NB4 (cell line): Measurements from ENCODE around the gene HSD17B2.

Experiments
- DNase-seq: peaks from one replicate; pipeline ENCODE4 v3.0.0; 2010; ENCODE audit warnings: low read depth
- H3K4me3 ChIP-seq: one replicate; pipeline ENCODE4 v1.5.1; 2011; ENCODE audit warnings: mild to moderate bottlenecking, low read depth, low read length, moderate library complexity
- MYC ChIP-seq: IDR thresholded peaks from 2 replicates; pipeline ENCODE4 v1.6.1; 2011; ENCODE audit warnings: low read depth, low read length
- POLR2A ChIP-seq: IDR thresholded peaks from 2 replicates; pipeline ENCODE4 v1.6.1; 2011; ENCODE audit warnings: mild to moderate bottlenecking; ENCODE audit not compliant: insufficient read length; ENCODE audit errors: extremely low read depth
- TF ChIP-seq, protein P1 (sequence below): IDR thresholded peaks from 2 replicates; pipeline ENCODE4 v1.6.1; 2011; ENCODE audit warnings: low read depth, low read length
- TF ChIP-seq, protein P2 (sequence below): IDR thresholded peaks from one replicate; pipeline ENCODE4 v1.5.1; 2012; ENCODE audit warnings: low read depth, low read length

The HSD17B2 gene

DNA sequence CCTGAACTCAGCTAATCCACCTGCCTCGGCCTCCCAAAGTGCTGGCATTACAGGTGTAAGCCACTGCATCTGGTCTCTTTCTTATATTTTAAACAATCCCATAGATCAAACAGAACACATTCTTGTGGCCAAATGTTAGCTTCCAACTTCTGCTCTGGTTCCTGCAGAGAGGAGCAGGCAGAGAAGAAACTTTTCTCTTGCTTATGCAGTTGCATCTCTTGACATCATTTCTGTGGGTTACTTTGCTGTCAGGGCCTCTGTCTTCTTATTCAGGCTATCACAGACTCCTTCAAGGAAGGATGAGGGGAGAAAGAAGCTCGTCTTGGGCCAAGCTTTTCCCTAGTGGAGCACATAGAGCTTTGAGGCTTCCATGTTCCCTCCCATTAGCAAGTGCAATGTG, 7.8 kb downstream of the HSD17B2 start:
- DNase-seq, result no peak
- TF ChIP-seq MYC (no peak), POLR2A (no peak)
- TF ChIP-seq, protein P1, sequence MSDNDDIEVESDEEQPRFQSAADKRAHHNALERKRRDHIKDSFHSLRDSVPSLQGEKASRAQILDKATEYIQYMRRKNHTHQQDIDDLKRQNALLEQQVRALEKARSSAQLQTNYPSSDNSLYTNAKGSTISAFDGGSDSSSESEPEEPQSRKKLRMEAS, result no peak
- TF ChIP-seq, protein P2, sequence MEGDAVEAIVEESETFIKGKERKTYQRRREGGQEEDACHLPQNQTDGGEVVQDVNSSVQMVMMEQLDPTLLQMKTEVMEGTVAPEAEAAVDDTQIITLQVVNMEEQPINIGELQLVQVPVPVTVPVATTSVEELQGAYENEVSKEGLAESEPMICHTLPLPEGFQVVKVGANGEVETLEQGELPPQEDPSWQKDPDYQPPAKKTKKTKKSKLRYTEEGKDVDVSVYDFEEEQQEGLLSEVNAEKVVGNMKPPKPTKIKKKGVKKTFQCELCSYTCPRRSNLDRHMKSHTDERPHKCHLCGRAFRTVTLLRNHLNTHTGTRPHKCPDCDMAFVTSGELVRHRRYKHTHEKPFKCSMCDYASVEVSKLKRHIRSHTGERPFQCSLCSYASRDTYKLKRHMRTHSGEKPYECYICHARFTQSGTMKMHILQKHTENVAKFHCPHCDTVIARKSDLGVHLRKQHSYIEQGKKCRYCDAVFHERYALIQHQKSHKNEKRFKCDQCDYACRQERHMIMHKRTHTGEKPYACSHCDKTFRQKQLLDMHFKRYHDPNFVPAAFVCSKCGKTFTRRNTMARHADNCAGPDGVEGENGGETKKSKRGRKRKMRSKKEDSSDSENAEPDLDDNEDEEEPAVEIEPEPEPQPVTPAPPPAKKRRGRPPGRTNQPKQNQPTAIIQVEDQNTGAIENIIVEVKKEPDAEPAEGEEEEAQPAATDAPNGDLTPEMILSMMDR, result no peak
- H3K4me3 ChIP-seq, result no peak overlapping the region

DNA sequence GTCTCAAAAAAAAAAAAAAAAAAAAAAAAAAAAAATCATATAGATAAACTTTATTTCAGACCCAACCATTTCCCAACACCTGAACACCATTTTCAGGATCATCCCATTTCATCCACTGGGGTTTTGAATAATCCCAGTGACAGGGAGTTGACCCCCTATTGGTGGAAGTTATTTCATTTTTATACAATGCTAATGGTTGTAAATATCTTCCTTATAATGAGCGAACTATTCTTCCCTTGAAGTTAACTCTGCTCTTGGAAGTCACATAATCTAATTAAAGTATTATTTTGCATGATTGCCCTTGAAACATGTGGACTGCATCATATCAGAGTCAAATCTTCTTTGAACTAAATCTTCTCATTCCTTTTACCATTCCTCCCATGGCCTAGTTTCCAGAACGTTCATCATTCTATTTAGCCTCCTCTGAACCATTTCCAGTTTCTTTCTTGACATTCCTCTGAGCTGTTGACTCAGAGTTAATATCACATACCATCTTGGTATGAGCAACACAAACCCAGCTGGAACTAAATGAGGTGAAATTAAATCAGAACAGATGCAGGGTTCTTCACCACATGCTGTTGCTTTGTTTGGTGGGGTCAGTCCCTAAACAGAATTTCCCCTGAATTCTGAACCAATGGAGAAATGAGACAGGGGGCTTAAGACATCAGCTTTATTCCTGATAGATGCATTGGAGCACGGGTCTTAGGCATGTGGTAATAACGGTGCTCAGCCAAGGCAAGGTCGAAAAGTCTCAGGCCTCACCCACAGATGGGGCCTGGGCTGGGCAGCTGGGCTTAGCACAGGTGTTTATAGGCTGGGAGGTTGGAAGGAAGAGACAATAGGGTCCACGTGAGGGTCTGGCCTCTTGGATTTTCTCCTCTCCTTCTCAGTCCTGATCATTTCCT, 8.9 kb downstream of the HSD17B2 start:
- H3K4me3 ChIP-seq, result no peak overlapping the region
- no peak for TF ChIP-seq POLR2A
- TF ChIP-seq, protein P2, result no peak
- TF ChIP-seq, protein P1, result no peak
- no peak for TF ChIP-seq MYC
- DNase-seq, result no peak

DNA sequence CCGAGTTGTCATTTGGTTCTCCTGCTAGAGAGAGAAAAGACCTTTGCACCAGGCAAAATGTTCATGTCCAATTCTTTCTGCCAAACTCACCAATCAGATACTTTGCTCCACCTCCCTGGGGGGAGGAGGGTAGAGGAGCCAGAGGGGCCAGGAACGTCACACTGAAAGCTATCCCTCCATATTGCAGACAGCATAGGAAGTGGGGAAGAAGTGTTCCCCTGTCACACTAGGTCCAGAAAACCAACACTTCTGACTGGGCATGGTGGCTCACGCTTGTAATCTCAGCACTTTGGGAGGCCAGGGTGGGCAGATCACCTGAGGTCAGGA, 9.5 kb downstream of the HSD17B2 start:
- DNase-seq, result no peak
- no peak overlapping the region for H3K4me3 ChIP-seq
- TF ChIP-seq POLR2A (no peak), MYC (no peak)
- TF ChIP-seq, protein P2, result no peak
- TF ChIP-seq, protein P1, result no peak

DNA sequence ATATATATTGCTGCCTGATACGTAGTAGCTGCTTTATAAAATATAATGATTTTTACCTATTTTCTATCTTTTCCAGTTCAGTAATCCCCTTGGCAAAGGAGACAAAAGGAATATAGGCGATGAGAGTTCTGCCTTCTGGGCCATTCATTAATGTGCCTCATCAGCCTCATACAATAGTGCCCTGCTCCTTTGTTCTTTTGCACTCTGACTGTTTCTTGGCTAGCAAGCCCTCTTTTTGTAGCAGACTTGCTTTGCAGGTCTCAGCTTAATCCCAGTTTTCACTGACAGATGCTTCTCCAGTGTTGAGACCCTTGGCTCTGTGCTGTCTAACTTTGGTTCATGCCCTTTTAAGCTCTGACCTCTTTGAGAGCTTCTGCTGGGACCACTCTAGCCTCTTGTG, 10.4 kb downstream of the HSD17B2 start:
- no peak for TF ChIP-seq MYC
- TF ChIP-seq, protein P2, result no peak
- TF ChIP-seq, protein P1, result no peak
- no peak for TF ChIP-seq POLR2A
- H3K4me3 ChIP-seq, result no peak overlapping the region
- no peak for DNase-seq

DNA sequence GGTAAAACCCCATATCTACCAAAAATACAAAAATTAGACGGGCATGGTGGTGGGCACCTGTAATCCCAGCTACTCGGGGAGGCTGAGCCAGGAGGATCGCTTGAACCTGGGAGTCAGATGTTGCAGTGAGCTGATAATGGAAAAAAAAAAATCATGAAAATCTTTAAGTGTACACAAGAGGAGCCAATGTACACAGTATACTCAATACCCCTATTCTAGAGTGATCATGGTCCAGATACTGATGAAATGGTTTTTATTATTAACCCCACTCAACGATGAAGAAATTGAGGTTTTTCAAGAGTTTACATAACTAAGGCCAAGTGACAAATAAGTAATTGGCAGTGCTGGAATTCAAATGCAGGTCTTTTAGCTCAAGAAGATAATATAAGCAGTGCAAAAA, 11.5 kb downstream of the HSD17B2 start:
- TF ChIP-seq MYC (no peak), POLR2A (no peak)
- TF ChIP-seq, protein P2, result no peak
- TF ChIP-seq, protein P1, result no peak
- no peak overlapping the region for H3K4me3 ChIP-seq
- no peak for DNase-seq
